Gastrocnemius medialis (tissue), 4 donors: ENCODE data around the gene MPPED1. TPM values are rescaled to one million over a fixed set of nuclear protein-coding genes. Genes with fewer than 3 reads are reported as not detected.

ENCODE experiments used
- ATAC-seq, 2 donors: fragments of 150-250 bp; one replicate each; pipeline ENCODE4 v1.9.1; 2016
- DNase-seq, 2 donors: peaks; one replicate each; pipeline ENCODE4 v3.0.0-alpha.2; 2019
- H3K27ac ChIP-seq, 4 donors: fragments of 200-600 bp; sonication (generic); 1 replicate in 1 of 4; 2 replicates in 3 of 4; pipeline ENCODE4 v1.5.1; 2016 to 2018; ENCODE audit warnings: mild to moderate bottlenecking in 2 of 4, moderate library complexity in 1 of 4
- H3K27me3 ChIP-seq, 3 donors: fragments of 200-600 bp; sonication (generic) in 2 of 3; 1 replicate in 1 of 3; 2 replicates in 2 of 3; pipeline versions ENCODE4 v1.5.1 to v1.6.0; 2016 to 2019; ENCODE audit warnings: mild to moderate bottlenecking in 1 of 3, moderate library complexity in 1 of 3
- H3K36me3 ChIP-seq, 2 donors: fragments of 200-600 bp; sonication (generic) in 1 of 2; one replicate each; pipeline ENCODE4 v1.5.1; 2017 to 2018
- H3K4me1 ChIP-seq, 2 donors: fragments of 200-600 bp; sonication (generic) in 1 of 2; one replicate each; pipeline ENCODE4 v1.5.1; 2016 to 2017; ENCODE audit warnings: mild to moderate bottlenecking in 2 of 2
- H3K4me3 ChIP-seq, 4 donors: fragments of 200-600 bp; sonication (generic) in 3 of 4; 1 replicate in 1 of 4; 2 replicates in 3 of 4; pipeline ENCODE4 v1.5.1; 2016 to 2019; ENCODE audit warnings: mild to moderate bottlenecking in 2 of 4
- H3K9me3 ChIP-seq, 3 donors: fragments of 200-600 bp; sonication (generic) in 2 of 3; 1 replicate in 1 of 3; 2 replicates in 2 of 3; pipeline ENCODE4 v1.5.1; 2016 to 2019
- POLR2A ChIP-seq, 2 donors: fragments of 450-650 bp; IDR thresholded peaks; one replicate each; pipeline ENCODE4 v1.6.1; 2017; ENCODE audit warnings: antibody characterized with exemption in 2 of 2, mild to moderate bottlenecking in 2 of 2, moderate library complexity in 2 of 2
- in situ Hi-C, 4 donors: fragments of 200-750 bp; cut with MboI; loops; one replicate each; pipeline versions ENCODE4 v1.15.0 to v1.8.0; 2017; ENCODE audit warnings: low sequenced_read_pairs in 4 of 4
- intact Hi-C: fragments of 100-400 bp; cut with DNase I; formaldehyde crosslinking; loops from one replicate; pipeline ENCODE4 v1.15.1; 2023; ENCODE audit warnings: low total_unique reads
- total RNA-seq, 4 donors: library from RNA; depleted of rRNA; stranded (reverse); fragments of >200 nt; gene quantifications; one replicate each; pipeline versions ENCODE4 v1.1.0 to v1.2.3, GENCODE V29; 2016
- TF ChIP-seq, protein P1 (sequence below), 5 experiments: fragments of 450-650 bp in 3 of 5; fragments of 200-600 bp in 2 of 5; sonication (generic) in 2 of 5; IDR thresholded peaks in 4 of 5; conservative IDR thresholded peaks in 1 of 5; 1 replicate in 4 of 5; 2 replicates in 1 of 5; pipeline ENCODE4 v1.5.1; 2016 to 2019; ENCODE audit warnings: antibody characterized with exemption in 5 of 5, mild to moderate bottlenecking in 3 of 5, moderate library complexity in 3 of 5

MPPED1 gene
- total RNA-seq, 4 donors from 2014 or later: not detected

DNA sequence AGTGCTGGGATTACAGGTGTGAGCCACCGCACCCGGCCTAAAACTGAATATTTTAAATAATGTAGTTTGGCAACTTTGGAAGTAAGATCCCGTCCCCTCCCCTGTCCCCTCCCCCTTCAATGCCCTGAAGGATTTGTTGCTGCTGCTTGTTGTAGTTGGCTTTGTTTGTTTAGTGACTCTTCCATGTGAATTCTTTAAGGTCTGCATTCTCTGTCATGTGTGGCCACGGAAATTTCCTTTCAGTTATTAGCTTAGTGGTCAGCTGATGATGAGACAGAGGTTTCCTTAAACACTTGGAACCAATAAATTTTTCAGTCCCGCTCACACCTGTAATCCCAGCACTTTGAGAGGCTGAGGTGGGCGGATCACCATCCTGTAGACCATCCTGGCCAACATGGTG lies 109.9 kb downstream of the MPPED1 start:
- intact Hi-C loops: no loop called here
- TF ChIP-seq POLR2A (IDR thresholded peaks at IDR 0.05): no peak
- TF ChIP-seq, protein P1, sequence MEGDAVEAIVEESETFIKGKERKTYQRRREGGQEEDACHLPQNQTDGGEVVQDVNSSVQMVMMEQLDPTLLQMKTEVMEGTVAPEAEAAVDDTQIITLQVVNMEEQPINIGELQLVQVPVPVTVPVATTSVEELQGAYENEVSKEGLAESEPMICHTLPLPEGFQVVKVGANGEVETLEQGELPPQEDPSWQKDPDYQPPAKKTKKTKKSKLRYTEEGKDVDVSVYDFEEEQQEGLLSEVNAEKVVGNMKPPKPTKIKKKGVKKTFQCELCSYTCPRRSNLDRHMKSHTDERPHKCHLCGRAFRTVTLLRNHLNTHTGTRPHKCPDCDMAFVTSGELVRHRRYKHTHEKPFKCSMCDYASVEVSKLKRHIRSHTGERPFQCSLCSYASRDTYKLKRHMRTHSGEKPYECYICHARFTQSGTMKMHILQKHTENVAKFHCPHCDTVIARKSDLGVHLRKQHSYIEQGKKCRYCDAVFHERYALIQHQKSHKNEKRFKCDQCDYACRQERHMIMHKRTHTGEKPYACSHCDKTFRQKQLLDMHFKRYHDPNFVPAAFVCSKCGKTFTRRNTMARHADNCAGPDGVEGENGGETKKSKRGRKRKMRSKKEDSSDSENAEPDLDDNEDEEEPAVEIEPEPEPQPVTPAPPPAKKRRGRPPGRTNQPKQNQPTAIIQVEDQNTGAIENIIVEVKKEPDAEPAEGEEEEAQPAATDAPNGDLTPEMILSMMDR (IDR thresholded peaks at IDR 0.05 in 4 of 5, conservative IDR thresholded peaks at IDR 0.05 in 1 of 5): no peak
- Histone ChIP-seq H3K9me3 (no peaks in the 10 kb centered on the region), H3K27me3 (peaks cover 0 to under 1% (median 0%) of the 10 kb centered on the region in 3 donors), H3K4me3 (no peak overlapping the region), H3K27ac (no peak overlapping the region), H3K4me1 (peaks cover 0 to 3% of the 10 kb centered on the region in 2 donors), H3K36me3 (no peaks in the 10 kb centered on the region)
- in situ Hi-C loops: no loop called here
- ATAC-seq: no peak
- no peak for DNase-seq

DNA sequence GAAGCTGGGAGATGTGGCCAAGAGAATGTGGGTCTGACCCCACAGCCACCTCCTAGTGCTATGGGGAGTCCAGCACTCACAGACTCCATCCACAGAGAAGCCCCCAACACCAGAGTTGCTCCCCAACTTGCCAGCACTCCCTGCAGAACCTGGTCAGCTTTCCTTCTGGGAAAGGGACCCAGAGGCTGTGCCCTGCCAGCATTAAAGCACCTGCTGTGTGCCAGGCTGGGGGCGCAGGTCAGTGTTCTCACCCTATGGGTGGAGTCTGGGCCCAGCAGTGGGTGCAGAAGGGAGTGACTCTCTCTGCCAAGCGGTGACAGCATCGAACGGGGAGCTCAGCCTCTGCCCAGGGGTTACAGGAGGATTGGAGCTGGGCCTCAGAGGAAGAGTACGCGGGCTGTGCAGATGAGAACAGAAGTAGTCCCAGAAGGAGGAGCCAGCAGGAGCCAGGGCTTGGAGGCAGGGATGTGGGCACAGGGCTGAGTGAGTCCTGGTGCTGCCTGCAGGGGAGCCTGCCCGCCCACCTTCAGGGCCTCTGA lies 114.4 kb downstream of the MPPED1 start:
- Histone ChIP-seq H3K36me3 (no peaks in the 10 kb centered on the region), H3K9me3 (no peaks in the 10 kb centered on the region), H3K4me3 (no peak overlapping the region), H3K27ac (no peak overlapping the region), H3K27me3 (peaks cover 0 to 3% (median 2%) of the 10 kb centered on the region in 3 donors), H3K4me1 (peaks cover 0 to 3% of the 10 kb centered on the region in 2 donors)
- TF ChIP-seq POLR2A (IDR thresholded peaks at IDR 0.05): no peak
- TF ChIP-seq, protein P1 (IDR thresholded peaks at IDR 0.05 in 4 of 5, conservative IDR thresholded peaks at IDR 0.05 in 1 of 5): no peak
- ATAC-seq (no peak), DNase-seq (no peak)
- in situ Hi-C loops: no loop called here
- intact Hi-C loops: no loop called here

DNA sequence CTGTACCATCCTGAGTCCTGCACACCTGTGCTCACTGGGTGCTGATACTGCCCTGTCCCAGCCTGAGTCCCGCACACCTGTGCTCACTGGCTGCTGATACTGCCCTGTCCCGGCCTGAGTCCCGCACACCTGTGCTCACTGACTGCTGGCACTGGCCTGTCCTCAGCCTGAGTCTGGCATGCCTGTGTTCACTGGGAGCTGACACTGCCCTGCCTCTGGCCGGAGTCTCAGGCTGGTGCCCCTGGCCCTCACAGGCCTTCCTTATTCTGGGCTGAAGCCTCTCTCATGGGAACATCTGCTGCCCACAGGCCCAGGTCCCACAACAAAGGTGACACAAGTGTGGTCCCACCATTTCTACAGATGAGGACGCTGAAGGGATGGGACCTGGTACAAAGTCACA lies 115.1 kb downstream of the MPPED1 start:
- Histone ChIP-seq H3K36me3 (no peaks in the 10 kb centered on the region), H3K27me3 (peaks cover 0 to 3% (median 2%) of the 10 kb centered on the region in 3 donors), H3K4me3 (no peak overlapping the region), H3K4me1 (peaks cover 0 to 3% of the 10 kb centered on the region in 2 donors), H3K9me3 (no peaks in the 10 kb centered on the region), H3K27ac (no peak overlapping the region)
- in situ Hi-C loops: no loop called here
- TF ChIP-seq, protein P1 (IDR thresholded peaks at IDR 0.05 in 4 of 5, conservative IDR thresholded peaks at IDR 0.05 in 1 of 5): no peak
- no peak for TF ChIP-seq POLR2A (IDR thresholded peaks at IDR 0.05)
- intact Hi-C loops: no loop called here
- no peak for ATAC-seq
- DNase-seq: no peak

DNA sequence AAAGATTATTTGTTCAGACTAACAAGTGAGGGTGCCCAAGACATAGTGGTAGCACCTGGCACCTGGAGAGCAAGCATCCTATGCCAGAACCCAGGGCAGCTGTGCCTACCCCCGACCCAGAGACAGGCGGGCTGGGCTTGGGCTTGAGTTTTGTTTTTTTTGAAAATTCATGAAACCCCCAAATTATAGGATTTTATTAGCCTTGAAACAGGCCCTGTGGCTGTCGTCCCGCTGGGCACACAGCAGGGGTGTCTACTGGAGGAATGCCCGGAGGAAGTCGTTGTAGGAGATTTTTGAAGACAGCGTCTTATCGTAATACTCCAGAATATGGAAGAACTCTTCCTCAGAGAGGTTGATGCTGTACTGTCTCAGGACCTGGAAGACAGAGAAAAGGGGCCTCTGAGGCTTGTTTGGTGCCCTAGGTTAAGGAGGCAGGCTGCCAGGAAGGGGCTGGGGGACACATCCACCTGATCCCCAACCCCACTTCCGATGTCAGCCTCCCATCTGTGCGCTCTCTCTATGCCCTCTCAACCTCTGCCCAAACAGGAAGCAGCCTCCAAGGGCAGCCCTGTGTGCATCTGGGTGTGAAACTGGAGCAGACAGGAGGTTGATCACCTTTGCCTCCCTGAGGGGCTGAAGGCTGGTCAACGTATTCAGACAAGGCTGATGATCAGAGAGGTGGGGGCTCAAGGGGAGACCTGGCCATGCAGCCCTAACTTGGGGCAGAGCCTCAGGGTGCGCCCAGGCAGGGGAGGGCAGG lies 117.0 kb downstream of the MPPED1 start:
- Histone ChIP-seq H3K4me1 (no peaks in the 10 kb centered on the region), H3K9me3 (no peaks in the 10 kb centered on the region), H3K27me3 (peaks cover 0 to 3% (median 2%) of the 10 kb centered on the region in 3 donors), H3K36me3 (no peaks in the 10 kb centered on the region), H3K4me3 (no peak overlapping the region), H3K27ac (no peak overlapping the region)
- intact Hi-C loops (no loop called here), in situ Hi-C loops (no loop called here)
- TF ChIP-seq, protein P1 (IDR thresholded peaks at IDR 0.05 in 4 of 5, conservative IDR thresholded peaks at IDR 0.05 in 1 of 5): no peak
- TF ChIP-seq POLR2A (IDR thresholded peaks at IDR 0.05): no peak
- ATAC-seq: no peak
- no peak for DNase-seq
